Activated CD8-positive, alpha-beta memory T cell treated with anti-CD3 and anti-CD28 coated beads for 36 hours (primary cell): Measurements from ENCODE around the gene RERE. TPM values are rescaled to one million over a fixed set of nuclear protein-coding genes. Genes with fewer than 3 reads are reported as not detected.
"Not testable (repeated sequence)": the region's sequence is repeated elsewhere in the genome, so short reads cannot be mapped to it uniquely, and the experiment has no call there.

Experiments
- CTCF ChIA-PET: fragments of 350-600 bp; sonication (Branson Sonifier 250); formaldehyde crosslinking; loops from one replicate; lab custom pipeline; 2021; ENCODE audit warnings: antibody characterized with exemption; lab: Charles Lee
- POLR2A ChIA-PET: fragments of 350-600 bp; sonication (Branson Sonifier 250); formaldehyde crosslinking; loops from one replicate; lab custom pipeline; 2021; ENCODE audit warnings: antibody characterized with exemption; lab: Charles Lee
- total RNA-seq, 2 experiments: library from RNA; stranded (reverse); gene quantifications; one replicate each; pipeline ENCODE4 v1.2.3, GENCODE V29; 2021

RERE gene
- total RNA-seq, 2 experiments from 2014 or later: 32.9 to 33.6 TPM

GRCh38 chr1:8714173-8714572 lies 103.3 kb downstream of the RERE start:
- ChIA-PET POLR2A (no interaction called here), CTCF (interaction anchor here (0.6 kb wide), 2 partner anchors 76 to 107 kb away, joined by 3 to 4 read pairs; no protein-coding TSS in a partner anchor)

DNA sequence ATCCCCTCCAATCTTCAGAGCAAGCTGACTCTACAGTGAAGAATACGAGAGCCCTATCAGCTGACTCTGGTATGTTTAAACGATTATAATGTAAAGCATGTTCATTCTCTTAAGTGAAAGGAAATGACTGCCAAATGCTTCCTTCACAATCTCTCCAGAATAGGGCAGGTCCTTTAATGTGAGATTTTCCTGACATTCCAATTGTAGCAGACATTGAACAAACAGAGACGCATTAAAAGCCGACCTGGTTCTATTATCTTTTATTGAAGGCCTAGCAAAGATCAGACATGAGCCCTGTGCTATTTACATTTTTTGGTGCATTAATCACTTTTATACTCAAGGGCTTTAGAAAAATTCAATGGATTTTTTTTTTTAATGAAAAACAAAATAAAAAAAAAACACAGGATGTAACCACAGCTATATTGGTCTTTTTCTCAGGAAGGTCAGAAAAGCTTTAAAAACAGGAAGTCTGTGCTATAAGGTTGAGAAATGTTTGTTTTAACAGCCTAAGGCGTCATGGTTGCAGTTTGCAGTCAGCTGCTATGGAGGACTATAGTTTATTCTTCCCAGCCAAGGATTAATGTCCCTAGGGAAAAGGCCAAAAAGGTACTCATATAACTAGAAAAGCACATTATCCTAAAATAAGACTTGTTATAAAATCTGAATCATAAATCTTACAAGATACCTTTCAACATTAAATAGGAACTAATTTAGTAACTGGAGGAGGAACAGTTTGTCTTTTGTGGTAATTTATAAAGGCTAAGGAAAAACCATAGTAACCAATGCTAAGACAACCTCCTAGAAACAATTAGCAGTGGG lies 104.8 kb downstream of the RERE start:
- POLR2A ChIA-PET: interaction anchor here (0.6 kb wide), 1 partner anchor 1499 kb away, joined by 3 read pairs; no protein-coding TSS in a partner anchor
- CTCF ChIA-PET: no interaction called here

DNA sequence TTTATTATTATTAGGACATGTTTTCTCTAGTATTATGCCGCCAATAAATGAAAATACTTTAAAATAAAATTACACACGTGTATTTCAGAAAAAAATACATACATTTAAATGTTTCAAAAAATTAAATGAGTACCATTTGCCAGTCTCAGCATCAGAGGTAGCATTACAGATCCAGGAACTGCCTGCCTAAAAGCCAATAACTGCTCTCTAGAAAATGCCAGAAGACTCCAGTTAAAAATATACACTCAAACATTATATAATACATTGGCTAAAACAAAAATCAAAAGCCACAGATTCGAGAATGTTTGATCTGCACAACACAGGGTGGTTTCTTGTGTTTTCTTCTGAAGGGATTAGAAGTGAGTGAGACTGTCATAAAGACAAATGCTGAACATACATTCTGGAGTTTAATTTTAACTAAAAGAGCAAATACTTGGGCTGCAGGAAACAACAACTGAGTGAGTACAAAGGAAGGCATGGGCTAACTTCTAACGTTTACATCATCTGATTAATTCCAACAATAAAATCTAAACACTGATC lies 105.5 kb downstream of the RERE start:
- POLR2A ChIA-PET: no interaction called here
- CTCF ChIA-PET: no interaction called here

DNA sequence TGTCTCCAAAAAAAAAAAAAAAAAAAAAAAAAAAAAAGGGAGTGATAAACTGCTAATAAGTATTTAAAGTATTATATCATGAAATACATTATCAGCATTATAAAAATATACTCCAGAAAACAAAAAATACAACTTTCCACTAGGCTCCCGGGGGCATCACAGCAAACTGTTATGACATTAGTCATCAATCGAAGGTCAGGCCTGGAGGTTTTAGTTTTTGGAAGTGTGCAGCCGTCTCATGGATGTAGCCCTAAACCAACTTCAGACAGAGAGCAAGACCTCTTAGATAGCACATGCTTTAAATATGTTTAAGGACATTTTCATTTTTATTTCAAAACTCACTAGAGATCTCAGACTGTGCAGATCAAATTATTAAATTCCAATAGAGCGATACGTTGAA lies 106.3 kb downstream of the RERE start:
- ChIA-PET POLR2A (no interaction called here), CTCF (interaction anchor here (0.7 kb wide), 1 partner anchor 258 kb away, joined by 4 read pairs; no protein-coding TSS in a partner anchor)

DNA sequence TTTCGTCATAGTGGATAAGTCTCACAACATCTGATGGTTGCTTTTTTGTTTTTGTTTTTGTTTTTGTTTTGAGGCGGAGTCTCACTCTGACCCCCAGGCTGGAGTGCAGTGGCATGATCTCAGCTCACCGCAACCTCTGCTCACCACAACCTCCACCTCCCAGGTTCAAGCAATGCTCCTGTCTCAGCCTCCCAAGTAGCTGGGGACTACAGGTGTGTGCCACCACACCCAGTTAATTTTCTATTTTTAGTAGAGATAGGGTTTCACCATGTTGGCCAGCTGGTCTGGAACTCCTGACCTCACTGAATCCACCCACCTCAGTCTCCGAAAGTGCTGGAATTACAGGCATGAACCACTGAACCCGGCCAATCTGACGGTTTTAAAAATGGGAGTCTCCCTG lies 109.2 kb downstream of the RERE start:
- ChIA-PET CTCF (interaction anchor here (0.7 kb wide), 1 partner anchor 141 kb away, joined by 3 read pairs; no protein-coding TSS in a partner anchor), POLR2A (no interaction called here)

DNA sequence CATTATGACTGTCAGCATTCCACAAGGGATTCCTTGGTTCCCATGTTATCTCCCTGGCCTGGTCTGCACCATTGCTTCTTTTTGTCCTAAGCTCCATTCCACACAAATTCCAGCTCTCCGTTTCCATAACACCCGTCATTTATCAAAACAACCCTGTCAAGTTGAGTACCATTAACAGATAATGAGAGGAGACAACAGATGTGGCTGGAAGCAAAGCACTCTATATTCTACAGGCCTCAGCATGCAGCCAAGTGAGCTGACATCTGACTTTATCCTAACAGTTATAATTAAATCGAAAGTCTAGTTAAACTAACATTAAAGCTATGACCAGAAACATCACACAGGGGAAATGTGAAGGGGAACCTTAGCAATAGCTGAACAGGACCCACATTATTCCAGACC lies 110.4 kb downstream of the RERE start:
- ChIA-PET POLR2A (no interaction called here), CTCF (no interaction called here)

- ChIA-PET CTCF (interaction anchor here (0.9 kb wide), 1 partner anchor 354 kb away, joined by 3 read pairs; no protein-coding TSS in a partner anchor), POLR2A (no interaction called here)
Observed at GRCh38 chr1:8706291-8706690, 111.1 kb downstream of the RERE start.

- CTCF ChIA-PET: interaction anchor here (1.0 to 1.6 kb wide), 4 partner anchors 23 to 144 kb away, joined by 3 to 4 read pairs (median 3); no protein-coding TSS in a partner anchor
- POLR2A ChIA-PET: no interaction called here
Observed at GRCh38 chr1:8704866-8705506, 112.5 kb downstream of the RERE start.

DNA sequence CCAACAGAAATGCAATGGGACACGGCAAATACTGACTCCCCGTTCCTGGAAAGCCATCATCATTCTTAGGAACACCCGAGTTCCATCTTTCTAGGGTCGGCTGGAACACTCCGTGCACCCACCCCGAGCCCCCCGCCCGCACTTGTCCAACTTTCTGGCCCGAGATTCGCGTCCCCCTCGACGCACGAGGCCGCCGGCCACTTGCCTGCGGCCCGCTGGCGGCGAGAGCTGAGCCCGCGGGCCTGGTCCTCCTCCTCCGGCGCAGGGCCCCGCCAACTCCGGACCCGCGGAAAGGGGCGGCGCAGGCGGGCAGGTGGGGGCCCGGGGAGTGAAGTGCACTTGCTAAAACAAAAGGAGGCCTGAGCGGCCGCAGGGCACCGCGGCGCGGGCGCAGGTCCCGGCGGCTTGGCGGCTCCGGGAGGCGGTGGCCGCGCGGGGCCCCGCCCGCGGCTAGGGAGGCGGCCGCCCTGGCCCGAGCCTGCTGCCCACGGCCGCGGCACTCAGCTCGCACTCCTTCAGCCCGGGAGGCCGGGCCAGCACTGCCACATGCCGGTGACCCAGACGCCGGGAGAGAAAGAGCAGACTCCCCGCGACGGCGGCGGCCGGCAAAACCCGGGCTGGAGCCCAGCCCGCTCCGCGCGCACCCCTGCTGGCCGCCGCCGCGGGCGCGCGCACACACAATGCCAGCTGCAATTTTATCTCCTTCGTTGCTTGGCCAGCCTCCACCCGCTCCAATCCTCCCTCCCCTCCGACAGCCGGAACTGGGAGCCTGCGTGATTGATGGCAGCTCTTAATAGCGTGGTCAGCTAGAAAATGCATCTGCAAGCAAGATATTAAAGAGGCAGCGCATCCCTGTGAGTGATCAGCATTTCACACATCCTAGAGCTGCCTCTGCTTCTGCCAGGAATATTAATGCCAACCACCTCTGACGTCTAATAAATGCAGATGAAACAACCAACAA lies 114.3 kb downstream of the RERE start:
- ChIA-PET POLR2A (no interaction called here), CTCF (interaction anchor here (0.6 to 1.8 kb wide), 5 partner anchors 10 to 197 kb away, joined by 3 to 5 read pairs (median 3); partner anchors contain the start of gene RERE)

- ChIA-PET POLR2A (no interaction called here), CTCF (interaction anchor here (0.6 kb wide), 1 partner anchor 198 kb away, joined by 3 read pairs; no protein-coding TSS in a partner anchor)
Observed at GRCh38 chr1:8702472-8702849, 115.0 kb downstream of the RERE start.

DNA sequence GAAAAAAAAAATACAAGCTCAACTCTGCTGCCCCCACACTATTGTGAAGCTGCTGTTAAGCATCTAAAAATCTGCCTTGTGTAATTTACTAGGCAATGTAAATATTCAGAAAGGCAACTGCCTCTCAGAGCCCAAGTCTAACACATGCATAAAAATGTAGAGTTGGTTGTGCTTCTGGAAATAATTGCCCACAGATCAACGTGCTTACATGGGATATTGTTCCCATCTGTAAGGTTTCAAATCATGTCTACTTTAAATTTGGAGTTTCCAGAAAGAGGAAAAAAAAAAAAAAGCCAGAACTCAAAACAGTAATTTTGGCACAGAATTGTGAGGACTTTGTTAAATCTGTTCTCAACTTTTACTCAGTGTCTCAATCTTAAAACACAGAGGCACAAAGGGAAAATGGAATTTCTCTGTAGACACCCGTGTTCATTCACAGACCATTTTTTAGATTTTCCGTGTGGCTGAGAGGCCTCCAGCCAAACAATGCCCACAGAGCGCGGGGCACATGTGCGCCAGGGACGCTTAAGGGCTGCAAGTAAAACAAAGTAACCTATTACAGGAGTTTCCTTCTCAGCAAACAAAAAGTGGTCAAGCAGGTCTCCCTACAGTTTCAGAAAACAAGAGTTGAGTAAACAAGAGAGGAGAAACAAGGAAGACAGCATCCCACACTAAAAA lies 115.5 kb downstream of the RERE start:
- POLR2A ChIA-PET: no interaction called here

GRCh38 chr1:8699679-8700078 lies 117.8 kb downstream of the RERE start:
- ChIA-PET CTCF (no interaction called here), POLR2A (no interaction called here)

More for the DNA sequence above, 115.5 kb downstream of the RERE start:
- CTCF ChIA-PET: interaction anchor here (1.2 to 1.7 kb wide), 3 partner anchors 28 to 272 kb away, joined by 4 to 5 read pairs (median 4); no protein-coding TSS in a partner anchor

GRCh38 chr1:8698937-8699447 lies 118.4 kb downstream of the RERE start:
- POLR2A ChIA-PET: no interaction called here

GRCh38 chr1:8698012-8698630 lies 119.3 kb downstream of the RERE start:
- ChIA-PET CTCF (no interaction called here), POLR2A (interaction anchor here (0.6 kb wide), 1 partner anchor 282 kb away, joined by 5 read pairs; no protein-coding TSS in a partner anchor)

More at GRCh38 chr1:8698937-8699447, 118.4 kb downstream of the RERE start:
- CTCF ChIA-PET: no interaction called here

- POLR2A ChIA-PET: not testable (repeated sequence)
- CTCF ChIA-PET: interaction anchor here (0.6 to 0.7 kb wide), 4 partner anchors 9 to 150 kb away, joined by 3 to 5 read pairs (median 3); no protein-coding TSS in a partner anchor
Observed at GRCh38 chr1:8695442-8695841, 122.0 kb downstream of the RERE start.

DNA sequence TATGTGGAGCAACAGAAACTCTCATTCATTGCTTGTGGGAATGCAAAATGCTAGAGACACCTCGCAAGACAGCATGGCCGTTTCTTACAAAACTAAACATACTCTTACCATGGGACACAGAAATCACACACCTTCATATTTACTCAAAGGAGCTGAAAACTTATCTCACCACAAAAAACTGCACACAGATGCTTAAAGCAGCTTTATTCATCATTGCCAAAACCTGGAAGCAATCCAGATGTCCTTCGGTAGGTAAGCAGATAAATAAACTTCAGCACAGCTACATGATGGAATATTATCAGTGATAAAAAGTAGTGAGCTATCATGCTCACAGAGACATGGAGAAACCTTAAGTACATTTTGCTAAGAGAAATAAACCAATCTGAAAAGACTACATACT lies 124.3 kb downstream of the RERE start:
- ChIA-PET POLR2A (no interaction called here), CTCF (interaction anchor here (1.5 kb wide), 1 partner anchor 11 kb away, joined by 3 read pairs; no protein-coding TSS in a partner anchor)

DNA sequence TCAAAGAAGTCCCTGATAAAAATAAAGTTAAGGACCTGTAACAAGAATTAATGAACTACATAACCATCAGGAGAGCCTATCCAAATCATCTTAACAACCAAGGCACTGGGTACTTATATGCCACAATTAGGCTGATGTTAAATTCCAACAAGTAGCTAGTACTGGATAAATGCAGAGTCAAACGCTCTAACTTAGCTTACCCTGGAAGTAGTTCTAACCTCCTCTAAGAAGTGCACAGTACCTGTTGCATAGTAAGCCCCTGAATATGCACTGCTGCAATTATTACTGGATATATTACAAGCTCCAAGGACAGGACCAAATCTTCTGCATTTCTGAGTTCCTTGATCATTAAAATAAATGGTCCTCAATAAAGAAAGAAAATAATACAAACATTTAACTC lies 125.8 kb downstream of the RERE start:
- POLR2A ChIA-PET: no interaction called here
- CTCF ChIA-PET: no interaction called here
